IPS-18a (cell line): ENCODE measurements around the gene ZNF627.

ENCODE experiments used
- H3K27ac ChIP-seq: one replicate; pipeline ENCODE4 v1.5.1; 2013; ENCODE audit warnings: low read length
- H3K27me3 ChIP-seq: one replicate; pipeline ENCODE4 v1.6.1; 2013; ENCODE audit warnings: mild to moderate bottlenecking, low read length; ENCODE audit not compliant: control insufficient read depth, insufficient read depth
- H3K36me3 ChIP-seq: one replicate; pipeline ENCODE4 v1.6.1; 2013; ENCODE audit warnings: low read depth, low read length; ENCODE audit not compliant: control insufficient read depth
- H3K4me1 ChIP-seq: one replicate; pipeline ENCODE4 v1.6.1; 2013; ENCODE audit warnings: low read depth, low read length; ENCODE audit not compliant: control insufficient read depth
- H3K4me3 ChIP-seq: one replicate; pipeline ENCODE4 v1.5.1; 2013; ENCODE audit warnings: low read length
- H3K9ac ChIP-seq: one replicate; pipeline ENCODE4 v1.6.1; 2013; ENCODE audit warnings: mild to moderate bottlenecking, low read length, moderate library complexity
- H3K9me3 ChIP-seq: one replicate; pipeline ENCODE4 v1.6.1; 2013; ENCODE audit warnings: low read depth, low read length; ENCODE audit not compliant: control insufficient read depth

The ZNF627 gene

DNA sequence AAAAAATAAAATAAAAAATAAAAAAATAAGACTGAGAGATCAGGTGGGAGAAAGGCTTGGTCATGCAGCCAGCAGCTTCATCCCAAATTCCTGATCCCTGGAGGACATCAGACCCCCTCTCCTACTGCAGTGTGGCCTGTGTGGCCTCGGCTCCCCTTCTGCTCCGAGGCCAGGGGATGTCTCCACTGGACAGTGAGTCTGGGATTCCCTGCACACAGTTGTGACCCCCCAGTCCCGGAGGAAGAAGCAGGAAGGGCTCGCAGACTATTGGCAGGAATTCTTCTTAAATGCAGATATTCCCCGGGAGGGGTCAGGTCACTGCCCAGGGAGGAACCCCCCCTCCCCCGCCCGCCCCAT is 41.9 kb downstream of the ZNF627 start:
- Histone ChIP-seq H3K4me1 (no peaks in the 10 kb centered on the region), H3K27me3 (no peaks in the 10 kb centered on the region), H3K4me3 (peak overlapping the region; percentile 87), H3K9ac (no peak overlapping the region), H3K36me3 (no peaks in the 10 kb centered on the region), H3K27ac (no peak overlapping the region), H3K9me3 (no peaks in the 10 kb centered on the region)

DNA sequence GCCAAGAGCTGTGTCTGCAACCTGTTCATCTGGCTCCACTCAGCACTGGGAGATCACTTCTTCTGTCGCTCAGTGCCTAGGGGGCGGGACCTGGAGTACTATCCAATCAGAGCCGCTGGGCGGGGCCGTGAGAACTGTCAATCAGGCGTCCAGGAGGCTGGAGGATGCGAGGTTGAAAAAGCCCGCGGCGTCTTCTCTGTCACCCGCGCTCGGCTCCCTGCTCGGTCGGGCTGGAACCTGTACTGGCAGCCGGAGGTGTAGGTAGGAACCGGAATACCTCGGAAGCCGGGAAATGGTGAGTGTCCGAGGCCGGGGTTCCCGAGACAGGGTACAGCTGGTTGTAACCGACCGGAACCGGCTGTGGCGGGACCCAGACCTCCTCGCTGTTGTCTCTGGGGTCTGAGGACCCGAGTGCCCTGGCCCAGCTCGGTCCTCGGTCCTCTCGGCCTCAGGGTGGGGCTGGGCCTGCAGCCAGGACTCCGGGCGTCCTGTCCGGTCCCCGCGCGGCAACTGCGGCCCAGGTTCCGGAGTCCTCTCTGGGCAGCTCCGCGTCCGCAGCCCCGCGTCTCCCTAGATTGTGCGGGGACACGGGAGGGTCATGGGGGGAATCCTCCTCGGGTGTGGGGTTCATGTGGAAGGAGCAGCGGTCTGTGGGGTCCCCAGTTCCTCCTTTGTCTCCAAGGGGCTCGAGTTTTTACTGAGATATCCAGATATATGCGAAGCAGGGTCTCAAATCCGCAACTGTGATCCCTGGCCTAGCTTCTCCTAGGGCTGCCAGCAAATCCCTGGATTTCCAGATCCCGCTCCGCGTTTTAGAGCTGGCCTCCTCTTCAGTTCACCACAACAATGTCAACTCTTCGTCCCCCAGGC is 42.6 kb downstream of the ZNF627 start:
- Histone ChIP-seq H3K27me3 (no peaks in the 10 kb centered on the region), H3K36me3 (no peaks in the 10 kb centered on the region), H3K9ac (peak overlapping the region; percentile 84), H3K27ac (no peak overlapping the region), H3K9me3 (no peaks in the 10 kb centered on the region), H3K4me1 (no peaks in the 10 kb centered on the region), H3K4me3 (peak overlapping the region; percentile 87)

DNA sequence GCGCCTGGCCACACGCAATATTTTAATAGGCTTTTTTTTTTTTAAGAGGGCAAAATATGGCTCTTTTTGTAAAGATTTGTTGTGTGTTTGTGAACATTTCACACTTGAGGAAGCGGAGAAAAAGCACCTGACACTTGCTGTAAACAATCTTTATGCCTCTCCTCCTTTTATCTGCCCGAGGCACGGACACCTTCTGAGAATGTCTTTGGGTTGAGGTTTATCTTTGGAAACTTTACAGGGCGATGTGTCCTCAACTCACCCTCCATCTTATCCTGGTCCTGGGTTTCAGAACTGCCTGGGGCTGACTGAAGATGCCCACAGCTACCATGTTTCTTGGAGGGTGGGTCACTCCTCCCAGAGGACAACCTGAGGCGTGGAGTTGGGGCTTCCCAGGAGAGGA is 44.0 kb downstream of the ZNF627 start:
- no peaks in the 10 kb centered on the region for H3K4me1 ChIP-seq
- H3K4me3 ChIP-seq: no peak overlapping the region
- no peaks in the 10 kb centered on the region for H3K27me3 ChIP-seq
- no peaks in the 10 kb centered on the region for H3K36me3 ChIP-seq
- H3K9me3 ChIP-seq: no peaks in the 10 kb centered on the region
- H3K9ac ChIP-seq: no peak overlapping the region
- H3K27ac ChIP-seq: no peak overlapping the region

DNA sequence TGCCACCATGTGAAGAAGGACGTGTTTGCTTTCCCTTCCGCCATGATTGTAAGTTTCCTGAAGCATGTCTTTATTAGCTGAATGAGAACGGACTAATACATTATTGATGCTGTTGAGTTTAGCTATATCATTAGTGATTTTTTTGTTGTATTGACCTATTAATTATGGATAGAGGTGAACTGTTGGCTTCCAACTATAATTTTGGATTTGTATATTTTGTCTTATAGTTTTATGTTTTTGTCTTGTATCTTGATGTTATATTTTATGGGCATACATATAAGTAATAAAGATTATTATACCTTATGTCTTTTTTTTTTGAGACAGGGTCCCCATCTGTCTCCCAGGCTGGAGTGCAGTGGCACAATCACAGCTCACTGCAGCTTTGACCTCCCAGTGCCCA is 45.6 kb downstream of the ZNF627 start:
- no peaks in the 10 kb centered on the region for H3K4me1 ChIP-seq

DNA sequence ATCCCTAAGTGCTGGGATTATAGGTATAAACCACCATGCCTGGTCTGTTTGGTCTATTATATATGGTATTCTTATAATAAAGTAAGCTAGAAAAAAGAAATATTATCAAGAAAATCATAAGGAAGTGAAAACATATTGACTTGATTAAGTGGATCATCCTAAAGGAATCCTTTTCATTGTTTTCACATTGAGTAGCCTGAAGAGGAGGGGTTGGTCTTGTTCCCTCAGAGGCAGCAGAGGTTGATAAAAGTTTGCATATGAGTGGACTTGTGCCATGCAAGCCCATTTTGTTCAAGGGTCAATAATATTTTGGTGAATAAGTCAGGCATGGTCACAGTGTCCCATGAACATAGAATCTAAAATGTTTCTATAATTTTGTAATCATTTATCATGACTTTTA is 52.7 kb downstream of the ZNF627 start:
- Histone ChIP-seq H3K27ac (no peak overlapping the region), H3K4me3 (no peak overlapping the region), H3K9me3 (peaks cover 15% of the 10 kb centered on the region), H3K27me3 (no peaks in the 10 kb centered on the region), H3K4me1 (no peaks in the 10 kb centered on the region), H3K9ac (no peak overlapping the region), H3K36me3 (peaks cover 16% of the 10 kb centered on the region)

More for the DNA sequence above, 45.6 kb downstream of the ZNF627 start:
- no peak overlapping the region for H3K27ac ChIP-seq
- no peaks in the 10 kb centered on the region for H3K36me3 ChIP-seq
- H3K9ac ChIP-seq: no peak overlapping the region
- no peaks in the 10 kb centered on the region for H3K27me3 ChIP-seq
- H3K9me3 ChIP-seq: no peaks in the 10 kb centered on the region
- no peak overlapping the region for H3K4me3 ChIP-seq

DNA sequence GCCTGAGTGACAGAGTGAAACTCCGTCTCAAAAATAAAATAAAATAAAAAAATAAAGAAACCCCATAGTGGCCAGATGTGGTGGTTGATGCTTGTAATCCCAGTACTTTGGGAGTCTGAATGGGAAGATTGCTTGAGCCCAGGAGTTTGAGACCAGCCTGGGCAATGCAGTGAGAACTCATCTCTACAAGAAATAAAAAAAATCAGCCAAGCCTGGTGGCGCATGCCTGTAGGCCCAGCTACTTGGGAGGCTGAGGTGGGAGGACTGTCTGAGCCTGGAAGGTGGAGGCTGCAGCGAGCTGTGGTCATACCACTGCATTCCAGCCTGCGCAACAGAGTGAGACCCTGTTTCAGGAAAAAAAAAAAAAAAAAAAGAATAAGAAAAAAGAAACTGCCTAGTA is 53.8 kb downstream of the ZNF627 start:
- peaks cover 15% of the 10 kb centered on the region for H3K9me3 ChIP-seq
- no peaks in the 10 kb centered on the region for H3K4me1 ChIP-seq
- H3K27me3 ChIP-seq: no peaks in the 10 kb centered on the region
- peaks cover 16% of the 10 kb centered on the region for H3K36me3 ChIP-seq
- no peak overlapping the region for H3K27ac ChIP-seq
- no peak overlapping the region for H3K9ac ChIP-seq
- H3K4me3 ChIP-seq: no peak overlapping the region

DNA sequence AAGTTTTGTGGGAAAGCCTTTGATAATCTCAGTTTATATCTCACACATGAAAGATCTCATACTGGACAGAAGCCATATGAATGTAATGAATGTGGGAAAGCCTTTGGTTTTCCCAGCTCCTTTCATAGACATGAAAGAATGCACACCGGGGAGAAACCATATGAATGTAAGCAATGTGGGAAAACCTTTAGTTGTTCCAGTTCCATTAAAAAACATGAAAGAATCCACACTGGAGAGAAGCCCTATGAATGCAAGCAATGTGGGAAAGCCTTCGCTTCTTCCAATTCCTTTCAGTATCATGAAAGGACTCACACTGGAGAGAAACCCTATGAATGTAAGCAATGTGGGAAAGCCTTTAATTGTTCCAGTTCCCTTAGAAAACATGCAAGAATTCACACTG is 54.8 kb downstream of the ZNF627 start:
- peaks cover 16% of the 10 kb centered on the region for H3K36me3 ChIP-seq
- H3K9ac ChIP-seq: no peak overlapping the region
- H3K4me3 ChIP-seq: no peak overlapping the region
- peaks cover 15% of the 10 kb centered on the region for H3K9me3 ChIP-seq
- H3K27ac ChIP-seq: no peak overlapping the region
- no peaks in the 10 kb centered on the region for H3K27me3 ChIP-seq
- H3K4me1 ChIP-seq: no peaks in the 10 kb centered on the region

DNA sequence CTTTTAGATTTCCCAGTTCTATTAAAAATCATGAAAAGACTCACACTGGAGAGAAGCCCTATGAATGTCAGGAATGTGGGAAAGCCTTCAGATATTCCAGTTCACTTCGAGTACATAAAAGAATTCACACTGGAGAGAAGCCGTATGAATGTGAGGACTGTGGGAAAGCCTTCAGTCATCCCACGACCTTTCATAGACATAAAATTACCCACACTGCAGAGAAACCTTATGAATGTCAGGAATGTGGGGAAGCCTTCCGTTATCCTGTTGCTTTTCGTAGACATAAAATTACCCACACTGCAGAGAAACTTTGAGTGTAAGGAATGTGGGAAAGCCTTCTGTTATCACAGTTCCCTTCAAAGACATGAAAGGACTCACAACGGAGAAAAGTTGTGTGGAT is 55.2 kb downstream of the ZNF627 start:
- no peak overlapping the region for H3K9ac ChIP-seq
- no peaks in the 10 kb centered on the region for H3K4me1 ChIP-seq
- H3K36me3 ChIP-seq: peaks cover 16% of the 10 kb centered on the region
- H3K9me3 ChIP-seq: peaks cover 15% of the 10 kb centered on the region
- no peak overlapping the region for H3K4me3 ChIP-seq
- H3K27ac ChIP-seq: no peak overlapping the region
- H3K27me3 ChIP-seq: no peaks in the 10 kb centered on the region

DNA sequence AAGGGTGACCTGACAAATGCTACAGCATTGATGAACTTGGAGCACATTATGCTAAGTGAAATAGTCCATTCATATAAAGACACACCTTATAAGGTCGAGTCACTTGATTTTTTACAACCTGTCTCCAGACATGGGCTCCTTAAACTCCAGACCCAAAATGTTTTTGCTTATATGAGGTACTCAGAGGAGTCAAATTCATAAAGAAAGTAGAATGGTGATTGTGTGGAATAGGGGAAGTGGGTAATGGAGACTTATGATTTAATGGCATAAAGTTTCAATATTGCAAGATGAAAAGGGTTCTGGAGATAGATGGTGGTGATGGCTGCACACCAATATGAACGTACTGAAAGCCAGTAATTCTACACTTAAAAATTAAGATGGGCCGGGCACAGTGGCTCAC is 59.3 kb downstream of the ZNF627 start:
- H3K4me3 ChIP-seq: no peak overlapping the region

DNA sequence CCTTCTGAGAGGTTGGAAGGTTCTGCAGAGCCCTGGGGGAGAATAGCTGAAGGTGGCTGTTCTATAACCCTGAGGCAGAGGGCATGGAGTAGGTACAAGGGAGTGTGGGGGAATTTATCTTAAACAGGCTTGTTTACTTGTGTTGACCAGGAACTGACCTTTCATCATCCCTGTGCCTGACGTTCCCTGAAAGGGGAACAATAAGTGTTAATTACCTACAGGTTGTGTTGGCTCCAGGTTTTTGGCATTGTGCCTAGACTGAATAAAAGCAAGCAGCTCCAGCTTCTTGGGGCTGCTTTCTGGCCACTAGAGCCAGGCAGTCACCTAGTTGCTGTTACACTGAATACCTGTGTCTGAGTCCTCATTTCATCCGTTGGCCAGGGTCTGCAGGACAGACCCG is 60.0 kb downstream of the ZNF627 start:
- Histone ChIP-seq H3K4me3 (no peak overlapping the region), H3K27ac (no peak overlapping the region), H3K9me3 (peaks cover 8% of the 10 kb centered on the region), H3K4me1 (no peaks in the 10 kb centered on the region), H3K36me3 (peaks cover 4% of the 10 kb centered on the region), H3K27me3 (no peaks in the 10 kb centered on the region), H3K9ac (no peak overlapping the region)

More for the DNA sequence above, 59.3 kb downstream of the ZNF627 start:
- Histone ChIP-seq H3K9me3 (peaks cover 14% of the 10 kb centered on the region), H3K9ac (no peak overlapping the region), H3K4me1 (no peaks in the 10 kb centered on the region), H3K27me3 (no peaks in the 10 kb centered on the region), H3K36me3 (peaks cover 12% of the 10 kb centered on the region), H3K27ac (no peak overlapping the region)

DNA sequence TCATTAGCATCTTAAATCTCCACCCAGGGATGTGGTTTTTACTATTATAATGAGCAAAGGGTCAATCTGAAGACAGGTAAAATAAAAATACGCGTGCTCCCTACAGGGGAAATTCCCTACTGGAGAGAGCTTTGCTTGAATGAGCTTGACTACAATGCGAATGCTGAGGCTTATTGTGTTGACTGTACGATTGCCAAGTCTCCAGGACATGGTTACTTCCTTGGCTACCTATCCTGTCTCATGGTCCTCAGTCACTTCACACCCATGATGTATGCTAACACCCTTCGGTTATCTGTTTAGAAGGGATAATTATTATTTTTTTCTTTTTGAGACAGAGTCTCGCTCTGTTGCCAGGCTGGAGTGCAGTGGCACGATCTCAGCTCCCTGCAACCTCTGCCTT is 61.7 kb downstream of the ZNF627 start:
- Histone ChIP-seq H3K9me3 (no peaks in the 10 kb centered on the region), H3K4me3 (no peak overlapping the region), H3K9ac (no peak overlapping the region), H3K27me3 (no peaks in the 10 kb centered on the region), H3K36me3 (no peaks in the 10 kb centered on the region), H3K27ac (no peak overlapping the region), H3K4me1 (no peaks in the 10 kb centered on the region)

DNA sequence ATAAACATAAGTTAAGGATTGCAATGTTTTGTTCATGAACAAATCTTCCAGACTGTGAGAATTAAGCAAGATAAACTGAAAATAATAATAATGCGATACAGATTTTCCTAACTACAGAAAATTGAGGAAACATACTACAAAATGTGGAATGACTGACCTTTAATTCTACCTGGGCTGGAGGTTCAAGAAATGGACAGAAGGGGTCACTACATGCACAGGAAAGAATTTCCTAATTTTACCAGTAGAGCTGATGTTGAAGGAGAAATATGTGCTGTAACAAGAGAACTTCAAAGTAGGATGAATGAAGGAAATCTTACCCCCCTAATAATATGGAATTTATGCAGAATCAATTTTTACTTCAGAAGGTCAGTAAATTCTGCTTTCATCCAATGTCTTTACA is 62.3 kb downstream of the ZNF627 start:
- Histone ChIP-seq H3K27me3 (no peaks in the 10 kb centered on the region), H3K36me3 (no peaks in the 10 kb centered on the region), H3K9ac (no peak overlapping the region), H3K9me3 (no peaks in the 10 kb centered on the region), H3K4me3 (no peak overlapping the region), H3K27ac (no peak overlapping the region), H3K4me1 (no peaks in the 10 kb centered on the region)
